Measurements from ENCODE around the gene PPP2R2C.

GRCh38 chr4:6322761-6323566 lies 149.4 kb downstream of the PPP2R2C start:
- TF ChIP-seq CTCF (IDR thresholded peaks at IDR 0.05) = no peak
- no peak for TF ChIP-seq POLR2A (IDR thresholded peaks at IDR 0.05)
